H1 (cell line): Measurements from ENCODE around the gene SYT10. TPM values are rescaled to one million over a fixed set of nuclear protein-coding genes. Genes with fewer than 3 reads are reported as not detected.

Source experiments
- CTCF ChIA-PET: fragments of 300-600 bp; sonication (Branson Sonifier 250); formaldehyde crosslinking; loops from one replicate; lab custom pipeline; 2021; ENCODE audit not compliant: partially characterized antibody; lab: Charles Lee
- POLR2A ChIA-PET: fragments of 300-600 bp; sonication (Branson Sonifier 250); formaldehyde crosslinking; loops from one replicate; lab custom pipeline; 2021; ENCODE audit warnings: inconsistent platforms; ENCODE audit not compliant: partially characterized antibody; lab: Charles Lee
- DNase-seq, 2 experiments: peaks; one replicate each; pipeline versions ENCODE4 v3.0.0 to v3.0.0-alpha.2; 2010 to 2022; ENCODE audit warnings: low spot score in 2 of 2, low read depth in 1 of 2, mixed read lengths in 1 of 2
- FAIRE-seq: peaks from 2 replicates; lab custom pipeline; 2011; peaks lifted over from hg19 to GRCh38; lab: Jason Lieb, UNC
- H2AFZ ChIP-seq: 2 replicates; pipeline ENCODE4 v1.8.1; 2012; ENCODE audit warnings: low read length, inconsistent platforms
- H2AK5ac ChIP-seq: 2 replicates; pipeline ENCODE4 v1.6.1; 2013; ENCODE audit warnings: low read depth, low read length
- H2BK120ac ChIP-seq: replicated peaks from 2 replicates; pipeline ENCODE3; 2013; ENCODE audit warnings: low read depth, low read length, inconsistent platforms
- H2BK12ac ChIP-seq: 2 replicates; pipeline ENCODE4 v1.6.1; 2013; ENCODE audit warnings: low read depth, low read length
- H2BK15ac ChIP-seq: 2 replicates; pipeline ENCODE4 v1.6.1; 2013; ENCODE audit warnings: low read length
- H2BK20ac ChIP-seq: 2 replicates; pipeline ENCODE4 v1.6.1; 2013; ENCODE audit warnings: low read length
- H2BK5ac ChIP-seq: 2 replicates; pipeline ENCODE4 v1.6.1; 2013; ENCODE audit warnings: low read depth, low read length
- H3K14ac ChIP-seq: 2 replicates; pipeline ENCODE4 v1.6.1; 2013; ENCODE audit warnings: inconsistent platforms; ENCODE audit not compliant: insufficient read length
- H3K18ac ChIP-seq: 2 replicates; pipeline ENCODE4 v1.6.1; 2013; ENCODE audit warnings: low read length; ENCODE audit errors: extremely low read depth
- H3K23ac ChIP-seq: 2 replicates; pipeline ENCODE4 v1.6.1; 2013; ENCODE audit warnings: inconsistent platforms; ENCODE audit not compliant: insufficient read length
- H3K23me2 ChIP-seq: 2 replicates; pipeline ENCODE4 v1.6.1; 2013; ENCODE audit warnings: low read depth, low read length
- H3K27ac ChIP-seq: 2 replicates; pipeline ENCODE4 v1.6.1; 2011; ENCODE audit warnings: low read depth, low read length, inconsistent platforms
- H3K27me3 ChIP-seq, 4 experiments: replicated peaks in 1 of 4; 1 replicate in 1 of 4; 2 replicates in 3 of 4; pipeline versions ENCODE4 v1.6.1 to v1.8.1; 2011 to 2013; ENCODE audit warnings: low read length in 3 of 4, mild to moderate bottlenecking in 3 of 4, inconsistent platforms in 2 of 4, mixed read lengths in 2 of 4, moderate library complexity in 1 of 4; ENCODE audit not compliant: control insufficient read depth in 3 of 4, insufficient read depth in 3 of 4; ENCODE audit errors: extremely low read depth in 1 of 4
- H3K36me3 ChIP-seq, 4 experiments: 2 replicates each; pipeline versions ENCODE4 v1.6.1 to v1.8.1; 2011 to 2013; ENCODE audit warnings: mild to moderate bottlenecking in 4 of 4, low read length in 3 of 4, moderate library complexity in 2 of 4, control low read depth in 1 of 4, inconsistent platforms in 1 of 4; ENCODE audit not compliant: insufficient read depth in 4 of 4, control insufficient read depth in 2 of 4
- H3K4ac ChIP-seq: replicated peaks from 2 replicates; pipeline ENCODE3; 2013; ENCODE audit warnings: low read length, low read depth, mixed read lengths, inconsistent platforms; ENCODE audit not compliant: insufficient read length
- H3K4me1 ChIP-seq, 4 experiments: replicated peaks in 1 of 4; 1 replicate in 1 of 4; 2 replicates in 3 of 4; pipeline versions ENCODE4 v1.6.1 to v1.8.1; 2011 to 2013; ENCODE audit warnings: low read length in 3 of 4, inconsistent platforms in 2 of 4, mixed read lengths in 1 of 4; ENCODE audit not compliant: insufficient read depth in 4 of 4, control insufficient read depth in 3 of 4
- H3K4me2 ChIP-seq, 2 experiments: 2 replicates each; pipeline versions ENCODE4 v1.6.1 to v1.8.1; 2011 to 2013; ENCODE audit warnings: low read depth in 2 of 2, low read length in 2 of 2, control low read depth in 1 of 2, inconsistent platforms in 1 of 2, mild to moderate bottlenecking in 1 of 2; ENCODE audit not compliant: insufficient read depth in 1 of 2
- H3K4me3 ChIP-seq, 4 experiments: fragments of 200-600, 300-600 bp in 1 of 4; sonication (generic), shearing (Covaris generic), sonication (Bioruptor Twin) in 1 of 4; 2 replicates each; pipeline versions ENCODE4 v1.5.1 to v1.8.1; 2011 to 2016; ENCODE audit warnings: low read length in 4 of 4, low read depth in 3 of 4, control low read depth in 2 of 4, inconsistent platforms in 2 of 4, mild to moderate bottlenecking in 2 of 4, mixed read lengths in 1 of 4, moderate library complexity in 1 of 4; ENCODE audit not compliant: insufficient read depth in 2 of 4; ENCODE audit errors: extremely low read depth in 1 of 4
- H3K56ac ChIP-seq: replicated peaks from 2 replicates; pipeline ENCODE3; 2013; ENCODE audit warnings: low read depth, mild to moderate bottlenecking, mixed read lengths, low read length, inconsistent platforms; ENCODE audit not compliant: insufficient read length
- H3K79me1 ChIP-seq: 2 replicates; pipeline ENCODE4 v1.6.1; 2013; ENCODE audit warnings: low read depth, low read length, control low read depth
- H3K79me2 ChIP-seq, 2 experiments: 2 replicates each; pipeline versions ENCODE4 v1.6.1 to v1.8.1; 2012 to 2013; ENCODE audit warnings: low read length in 2 of 2, mild to moderate bottlenecking in 2 of 2, inconsistent platforms in 1 of 2; ENCODE audit not compliant: insufficient read depth in 2 of 2, control insufficient read depth in 1 of 2
- H3K9ac ChIP-seq, 4 experiments: replicated peaks in 1 of 4; 1 replicate in 1 of 4; 2 replicates in 3 of 4; pipeline versions ENCODE4 v1.6.1 to v1.8.1; 2011 to 2013; ENCODE audit warnings: low read depth in 3 of 4, low read length in 3 of 4, control low read depth in 2 of 4, mild to moderate bottlenecking in 2 of 4, moderate library complexity in 2 of 4, inconsistent platforms in 1 of 4; ENCODE audit errors: extremely low read depth in 1 of 4
- H3K9me3 ChIP-seq, 2 experiments: 2 replicates each; pipeline versions ENCODE4 v1.6.1 to v1.8.1; 2012 to 2013; ENCODE audit warnings: mild to moderate bottlenecking in 2 of 2, moderate library complexity in 2 of 2, control low read depth in 1 of 2, inconsistent platforms in 1 of 2, low read depth in 1 of 2, low read length in 1 of 2, mixed read lengths in 1 of 2; ENCODE audit not compliant: insufficient read depth in 2 of 2
- H4K20me1 ChIP-seq, 2 experiments: replicated peaks in 1 of 2; 2 replicates each; pipeline versions ENCODE3 to v1.8.1; 2011 to 2013; ENCODE audit warnings: inconsistent platforms in 2 of 2, low read length in 2 of 2, mild to moderate bottlenecking in 1 of 2; ENCODE audit not compliant: insufficient read depth in 2 of 2, control insufficient read depth in 1 of 2
- H4K5ac ChIP-seq: 2 replicates; pipeline ENCODE4 v1.6.1; 2013; ENCODE audit warnings: low read length, low read depth, mixed read lengths, inconsistent platforms; ENCODE audit not compliant: insufficient read length
- H4K8ac ChIP-seq: 2 replicates; pipeline ENCODE4 v1.8.0; 2013; ENCODE audit warnings: mild to moderate bottlenecking, moderate library complexity, low read length, inconsistent platforms; ENCODE audit not compliant: insufficient read depth; ENCODE audit errors: extremely low read depth
- H4K91ac ChIP-seq: replicated peaks from 2 replicates; pipeline ENCODE3; 2013; ENCODE audit warnings: low read length, mixed read lengths, inconsistent platforms; ENCODE audit not compliant: insufficient read length
- BRCA1 ChIP-seq: IDR thresholded peaks from 2 replicates; pipeline ENCODE4 v1.6.1; 2012; ENCODE audit warnings: low read depth, low read length, improper control_type of control experiment
- CREB1 ChIP-seq: IDR thresholded peaks from 2 replicates; pipeline ENCODE4 v1.6.1; 2012; ENCODE audit warnings: inconsistent platforms
- MAX ChIP-seq: IDR thresholded peaks from 2 replicates; pipeline ENCODE4 v1.6.1; 2012; ENCODE audit warnings: inconsistent platforms
- RBBP5 ChIP-seq: IDR thresholded peaks from 2 replicates; pipeline ENCODE4 v1.7.1; 2012; ENCODE audit warnings: low read depth, mild to moderate bottlenecking, inconsistent platforms, low read length, moderate library complexity, borderline replicate concordance
- SRF ChIP-seq: IDR thresholded peaks from 2 replicates; pipeline ENCODE4 v1.6.1; 2011; ENCODE audit warnings: mild to moderate bottlenecking, low read depth, low read length, moderate library complexity
- TCF12 ChIP-seq: IDR thresholded peaks from 2 replicates; pipeline ENCODE4 v1.6.1; 2011; ENCODE audit warnings: low read depth, mild to moderate bottlenecking, low read length
- WGBS, 2 experiments: shearing (Covaris generic) in 1 of 2; methylation state at CpG; one replicate each; pipeline versions ENCODE4 v1.1.6 to v1.1.7; 2013 to 2015; ENCODE audit warnings: low lambda C conversion rate in 2 of 2, mixed read lengths in 2 of 2, inconsistent platforms in 1 of 2, low coverage in 1 of 2, missing lambda C conversion rate in 1 of 2; ENCODE audit not compliant: insufficient replicate concordance in 2 of 2, insufficient coverage in 1 of 2, insufficient read length in 1 of 2; ENCODE audit errors: extremely low coverage in 1 of 2, missing lambda C conversion rate in 1 of 2; 5-methylcytosine and 5-hydroxymethylcytosine counted together
- polyA plus RNA-seq, 7 experiments: library from polyadenylated mRNA; depleted of rRNA in 3 of 7; stranded (reverse) in 5 of 7; unstranded in 2 of 7; fragments of >200 nt in 5 of 7; fragments of 200-250 nt in 2 of 7; gene quantifications; 1 replicate in 5 of 7; 2 replicates in 1 of 7; 4 replicates in 1 of 7; pipeline versions ENCODE4 v1.2.1 to v1.2.3, GENCODE V29; 2011 to 2013; ENCODE audit warnings: missing spikeins in 2 of 7, mixed read lengths in 2 of 7
- total RNA-seq: library from RNA; stranded (reverse); fragmentation: NEBNext Ultra II Directional; extraction: Animal tissue kit (Norgen Biotek cat#: 25700); gene quantifications from 2 replicates; pipeline ENCODE4 v1.2.1, GENCODE V29; 2021

The SYT10 gene
- total and polyA plus RNA-seq, 2 of the 8 experiments (the other 6 are each of a cell fraction or from before 2014, with no cell fraction given) = 0.97 to 2.6 TPM

GRCh38 chr12:33484161-33484560 is 44.5 kb upstream of the SYT10 start:
- H4K5ac ChIP-seq = no peak overlapping the region
- H3K36me3 ChIP-seq = no peaks in the 10 kb centered on the region
- no peak overlapping the region for H3K4ac ChIP-seq
- no peak overlapping the region for H3K56ac ChIP-seq
- POLR2A ChIA-PET = no interaction called here
- H3K23ac ChIP-seq = no peak overlapping the region
- H3K27ac ChIP-seq = no peak overlapping the region
- no peak overlapping the region for H4K8ac ChIP-seq
- H2AK5ac ChIP-seq = no peak overlapping the region
- H4K20me1 ChIP-seq = no peaks in the 10 kb centered on the region
- no peak overlapping the region for H3K14ac ChIP-seq
- H3K18ac ChIP-seq = no peak overlapping the region
- no peak overlapping the region for H3K9ac ChIP-seq
- H3K4me1 ChIP-seq = no peaks in the 10 kb centered on the region
- H2BK15ac ChIP-seq = no peak overlapping the region
- DNase-seq = no peak
- CTCF ChIA-PET = interaction anchor here (1.3 kb wide), 1 partner anchor 31 kb away, joined by 5 read pairs; no protein-coding TSS in a partner anchor
- H3K4me3 ChIP-seq = no peak overlapping the region
- TF ChIP-seq MAX = no peak
- TF ChIP-seq RBBP5 = no peak
- no peak for TF ChIP-seq CREB1
- no peak for TF ChIP-seq TCF12
- TF ChIP-seq BRCA1 = no peak
- TF ChIP-seq SRF = no peak
- WGBS, 2 experiments = 95% methylated on average over 1 of the region's 1 CpG; no CpG with 5 or more reads in 1 of the 2 experiments
- no peak overlapping the region for H2BK120ac ChIP-seq
- H2BK20ac ChIP-seq = no peak overlapping the region
- H2AFZ ChIP-seq = no peak overlapping the region
- H2BK5ac ChIP-seq = no peak overlapping the region
- no peaks in the 10 kb centered on the region for H3K27me3 ChIP-seq
- no peak for FAIRE-seq
- no peaks in the 10 kb centered on the region for H3K79me1 ChIP-seq
- H3K4me2 ChIP-seq = no peak overlapping the region
- H3K79me2 ChIP-seq = no peaks in the 10 kb centered on the region
- no peak overlapping the region for H4K91ac ChIP-seq
- no peak overlapping the region for H2BK12ac ChIP-seq
- no peaks in the 10 kb centered on the region for H3K23me2 ChIP-seq
- no peaks in the 10 kb centered on the region for H3K9me3 ChIP-seq
